A673 (cell line): Measurements from ENCODE around the gene MED10. TPM values are rescaled to one million over a fixed set of nuclear protein-coding genes. Genes with fewer than 3 reads are reported as not detected.

Experiments used
- BruUV-seq: library from RNA; stranded (reverse); fragments of 400-500 nt; replicated peaks from 2 replicates; lab custom pipeline; 2021; lab: Mats Ljungman, UMichigan
- CTCF ChIA-PET: fragments of 300-600 bp; sonication (Branson Sonifier 250); formaldehyde crosslinking; loops from one replicate; lab custom pipeline; 2022; ENCODE audit warnings: antibody characterized with exemption; lab: Charles Lee
- POLR2A ChIA-PET: fragments of 300-600 bp; sonication (Branson Sonifier 250); formaldehyde crosslinking; loops from one replicate; lab custom pipeline; 2022; ENCODE audit warnings: antibody characterized with exemption; ENCODE audit not compliant: low non-redundant PET; lab: Charles Lee
- DNase-seq: peaks from one replicate; pipeline ENCODE4 v3.0.0-alpha.2; 2015; ENCODE audit warnings: low spot score
- H3K27ac ChIP-seq: fragments of 200-600 bp; sonication (generic); 2 replicates; pipeline ENCODE4 v1.5.1; 2016; ENCODE audit warnings: mixed run types, low read depth, mild to moderate bottlenecking, mixed read lengths, antibody characterized with exemption, low read length; ENCODE audit not compliant: poor library complexity, severe bottlenecking
- H3K27me3 ChIP-seq: fragments of 200-600 bp; sonication (generic); replicated peaks from 2 replicates; pipeline ENCODE4 v1.6.1; 2017; ENCODE audit warnings: mixed run types, low read depth, mild to moderate bottlenecking, mixed read lengths, antibody characterized with exemption, low read length; ENCODE audit not compliant: insufficient read depth, poor library complexity
- H3K36me3 ChIP-seq: fragments of 200-600 bp; sonication (generic); 2 replicates; pipeline ENCODE4 v1.6.1; 2016; ENCODE audit warnings: mixed run types, mild to moderate bottlenecking, mixed read lengths, antibody characterized with exemption, low read length; ENCODE audit not compliant: insufficient read depth, poor library complexity, severe bottlenecking
- H3K4me1 ChIP-seq: fragments of 200-600 bp; sonication (generic); 2 replicates; pipeline ENCODE4 v1.6.1; 2017; ENCODE audit warnings: mixed run types, mild to moderate bottlenecking, mixed read lengths, antibody characterized with exemption, low read length; ENCODE audit not compliant: insufficient read depth, poor library complexity, severe bottlenecking
- H3K4me3 ChIP-seq: fragments of 200-600 bp; sonication (generic); 2 replicates; pipeline ENCODE4 v1.5.1; 2016; ENCODE audit warnings: low read depth, mixed run types, mild to moderate bottlenecking, mixed read lengths, low read length; ENCODE audit not compliant: poor library complexity, severe bottlenecking
- H3K9me3 ChIP-seq: fragments of 200-600 bp; sonication (generic); 2 replicates; pipeline ENCODE4 v1.6.1; 2016; ENCODE audit warnings: mixed run types, low read depth, mild to moderate bottlenecking, mixed read lengths, antibody characterized with exemption, low read length; ENCODE audit not compliant: poor library complexity, severe bottlenecking
- CTCF ChIP-seq: fragments of 300-800, 200-600 bp; sonication (generic); conservative IDR thresholded peaks from 2 replicates; pipeline ENCODE4 v1.5.1; 2017; ENCODE audit warnings: low read depth, mild to moderate bottlenecking, antibody characterized with exemption, low read length, moderate library complexity, mixed read lengths
- EZH2 ChIP-seq: fragments of 200-600 bp; sonication (generic); IDR thresholded peaks from 2 replicates; pipeline ENCODE4 v1.6.1; 2017; ENCODE audit warnings: borderline replicate concordance, low read depth, mild to moderate bottlenecking, mixed read lengths, antibody characterized with exemption, low read length; ENCODE audit not compliant: poor library complexity, severe bottlenecking
- intact Hi-C: fragments of 100-400 bp; cut with micrococcal nuclease; formaldehyde crosslinking; loops from one replicate; pipeline ENCODE4 v1.10.0; 2022; ENCODE audit not compliant: unreplicated experiment
- total RNA-seq: library from RNA; stranded (reverse); gene quantifications from 2 replicates; pipeline ENCODE4 v1.2.3, GENCODE V29; 2021

MED10 gene
- total RNA-seq, 1 experiment from 2014 or later: 59.9 TPM

GRCh38 chr5:6322163-6322713, 56.1 kb downstream of the MED10 start:
- Histone ChIP-seq H3K27ac (no peak overlapping the region), H3K27me3 (no peaks in the 10 kb centered on the region), H3K9me3 (no peaks in the 10 kb centered on the region), H3K4me1 (no peaks in the 10 kb centered on the region), H3K36me3 (no peaks in the 10 kb centered on the region), H3K4me3 (no peak overlapping the region)
- intact Hi-C loops: no loop called here
- POLR2A ChIA-PET: no interaction called here
- BruUV-seq: no TSS peak
- TF ChIP-seq EZH2: no peak
- TF ChIP-seq CTCF: no peak
- no peak for DNase-seq
- CTCF ChIA-PET: no interaction called here

Other genes with a start within 250 kb of the MED10 start
- gene UBE2QL1, start 70.3 kb upstream of the MED10 start, total RNA-seq: 0.74 and 2.6 TPM in 2 replicates